Dendritic cell treated with granulocyte-macrophage colony-stimulating factor and Interleukin-4, amounts not matched to agents 40 ng/mL and 50 ng/mL, for 4 days (primary cell): Measurements from ENCODE around the gene GNG4.
"Not testable (repeated sequence)": the region's sequence is repeated elsewhere in the genome, so short reads cannot be mapped to it uniquely, and the experiment has no call there.

ENCODE experiments used
- H3K27ac Mint-ChIP-seq: one replicate; pipeline ENCODE4 v1.8.0; 2022; ENCODE audit warnings: mild to moderate bottlenecking, mixed read lengths
- H3K27me3 Mint-ChIP-seq: one replicate; pipeline ENCODE4 v1.8.0; 2022; ENCODE audit warnings: mild to moderate bottlenecking, mixed read lengths
- H3K36me3 Mint-ChIP-seq: one replicate; pipeline ENCODE4 v1.8.0; 2022; ENCODE audit warnings: low read depth, mixed read lengths
- H3K4me1 Mint-ChIP-seq: one replicate; pipeline ENCODE4 v1.8.0; 2022; ENCODE audit warnings: low read depth, mixed read lengths
- H3K4me3 Mint-ChIP-seq: one replicate; pipeline ENCODE4 v1.8.0; 2022; ENCODE audit warnings: mild to moderate bottlenecking, moderate library complexity, mixed read lengths
- H3K9me3 Mint-ChIP-seq: one replicate; pipeline ENCODE4 v1.8.0; 2022; ENCODE audit warnings: mixed read lengths
- intact Hi-C: fragments of 100-400 bp; cut with micrococcal nuclease; formaldehyde crosslinking; loops from one replicate; pipeline ENCODE4 v1.15.0; 2022

Gene GNG4

DNA sequence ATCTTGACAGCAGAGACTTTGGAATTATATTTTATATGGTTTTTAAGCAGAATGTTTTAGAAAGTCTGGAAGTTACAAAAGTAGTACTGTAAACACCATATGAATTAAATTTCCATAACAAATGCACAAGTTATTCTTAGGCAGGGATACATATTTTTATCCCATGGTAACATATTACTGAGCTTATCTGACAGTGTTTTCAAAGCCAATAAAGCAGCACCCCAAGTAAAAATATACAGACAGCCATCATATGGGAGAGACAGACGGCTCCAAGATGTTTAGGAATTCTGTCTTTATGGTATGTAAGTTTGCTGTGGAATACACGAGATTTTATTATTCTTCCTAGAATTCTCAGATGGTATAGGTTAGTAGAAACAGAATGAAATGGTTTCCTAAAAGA is 12.0 kb upstream of the GNG4 start:
- intact Hi-C loops, result no loop called here
- no peak overlapping the region for H3K4me3 Mint-ChIP-seq
- H3K36me3 Mint-ChIP-seq, result peaks cover 59% of the 10 kb centered on the region
- H3K27ac Mint-ChIP-seq, result no peak overlapping the region
- H3K4me1 Mint-ChIP-seq, result no peaks in the 10 kb centered on the region
- no peaks in the 10 kb centered on the region for H3K9me3 Mint-ChIP-seq
- peaks cover 2% of the 10 kb centered on the region for H3K27me3 Mint-ChIP-seq

GRCh38 chr1:235659186-235659771 is 9.7 kb upstream of the GNG4 start:
- H3K27ac Mint-ChIP-seq, result no peak overlapping the region
- no peak overlapping the region for H3K4me3 Mint-ChIP-seq
- H3K27me3 Mint-ChIP-seq, result peaks cover 14% of the 10 kb centered on the region
- peaks cover 42% of the 10 kb centered on the region for H3K36me3 Mint-ChIP-seq
- no peaks in the 10 kb centered on the region for H3K4me1 Mint-ChIP-seq
- H3K9me3 Mint-ChIP-seq, result no peaks in the 10 kb centered on the region
- intact Hi-C loops, result no loop called here

GRCh38 chr1:235657747-235658526 is 8.4 kb upstream of the GNG4 start:
- Mint-ChIP-seq H3K4me1 (no peaks in the 10 kb centered on the region), H3K27ac (no peak overlapping the region), H3K36me3 (peaks cover 30% of the 10 kb centered on the region), H3K9me3 (no peaks in the 10 kb centered on the region), H3K4me3 (no peak overlapping the region), H3K27me3 (peaks cover 27% of the 10 kb centered on the region)
- intact Hi-C loops, result no loop called here

GRCh38 chr1:235657269-235657668 is 7.7 kb upstream of the GNG4 start:
- no peak overlapping the region for H3K4me3 Mint-ChIP-seq
- peaks cover 24% of the 10 kb centered on the region for H3K36me3 Mint-ChIP-seq
- H3K27me3 Mint-ChIP-seq, result peaks cover 33% of the 10 kb centered on the region
- H3K9me3 Mint-ChIP-seq, result no peaks in the 10 kb centered on the region
- no peak overlapping the region for H3K27ac Mint-ChIP-seq
- intact Hi-C loops, result no loop called here
- H3K4me1 Mint-ChIP-seq, result no peaks in the 10 kb centered on the region

DNA sequence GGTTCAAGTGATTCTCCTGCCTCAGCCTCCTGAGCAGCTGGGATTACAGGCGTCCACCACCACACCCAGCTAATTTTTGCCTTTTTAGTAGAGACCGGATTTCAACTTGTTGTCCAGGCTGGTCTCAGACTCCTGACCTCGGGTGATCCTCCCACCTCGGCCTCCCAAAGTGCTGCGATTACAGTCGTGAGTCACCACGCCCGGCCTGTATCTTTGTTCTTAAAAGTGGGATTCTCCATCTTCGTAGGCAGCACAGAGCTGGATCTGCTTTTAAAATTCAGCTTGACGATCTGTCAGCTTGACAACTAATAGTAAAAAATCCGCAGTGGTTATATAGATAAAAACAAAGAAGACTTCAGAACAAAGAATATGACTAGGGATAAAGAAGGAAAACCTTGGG is 2.8 kb upstream of the GNG4 start:
- no peaks in the 10 kb centered on the region for H3K36me3 Mint-ChIP-seq
- no peak overlapping the region for H3K27ac Mint-ChIP-seq
- H3K4me3 Mint-ChIP-seq, result no peak overlapping the region
- no peaks in the 10 kb centered on the region for H3K9me3 Mint-ChIP-seq
- intact Hi-C loops, result no loop called here
- peaks cover 18% of the 10 kb centered on the region for H3K4me1 Mint-ChIP-seq
- peaks cover 72% of the 10 kb centered on the region for H3K27me3 Mint-ChIP-seq

DNA sequence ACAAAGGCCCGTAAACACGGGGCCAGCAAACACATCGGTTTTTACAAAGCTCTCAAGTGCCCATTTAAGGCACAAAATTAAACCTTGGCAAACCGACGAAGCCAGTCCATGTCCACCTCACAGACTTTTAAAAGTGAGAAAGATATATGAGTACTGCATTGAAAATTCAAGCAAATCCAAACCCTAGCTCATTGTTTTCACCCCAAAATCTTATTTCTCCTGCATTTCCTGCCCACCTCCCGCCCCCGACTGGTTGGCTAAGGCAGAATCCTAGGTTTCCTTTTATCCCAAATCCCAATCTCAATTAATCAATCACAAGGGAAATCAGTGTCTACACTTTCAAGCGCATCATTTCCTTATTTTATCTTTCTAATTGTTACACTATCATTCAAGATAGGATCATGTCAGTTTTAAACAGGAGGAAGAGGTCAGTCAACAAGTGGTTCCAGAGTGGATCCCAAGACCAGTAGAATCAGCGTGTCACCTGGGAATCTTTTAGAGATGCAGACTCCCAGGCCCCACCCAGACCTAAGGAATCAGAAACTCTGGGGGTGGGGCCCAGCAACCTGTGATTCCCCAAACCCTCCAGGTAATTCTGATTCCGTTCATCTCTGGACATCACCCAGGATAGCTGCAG is 1.7 kb upstream of the GNG4 start:
- Mint-ChIP-seq H3K4me1 (peaks cover 18% of the 10 kb centered on the region), H3K9me3 (no peaks in the 10 kb centered on the region), H3K4me3 (no peak overlapping the region), H3K27me3 (peaks cover 79% of the 10 kb centered on the region), H3K27ac (no peak overlapping the region), H3K36me3 (no peaks in the 10 kb centered on the region)
- intact Hi-C loops, result no loop called here

- Mint-ChIP-seq H3K36me3 (no peaks in the 10 kb centered on the region), H3K27me3 (peaks cover 83% of the 10 kb centered on the region), H3K4me3 (peak overlapping the region; percentile 47), H3K27ac (no peak overlapping the region), H3K9me3 (no peaks in the 10 kb centered on the region), H3K4me1 (peaks cover 18% of the 10 kb centered on the region)
- intact Hi-C loops, result no loop called here
These were observed 971 bp upstream of the GNG4 start for GRCh38 chr1:235650341-235651169.

DNA sequence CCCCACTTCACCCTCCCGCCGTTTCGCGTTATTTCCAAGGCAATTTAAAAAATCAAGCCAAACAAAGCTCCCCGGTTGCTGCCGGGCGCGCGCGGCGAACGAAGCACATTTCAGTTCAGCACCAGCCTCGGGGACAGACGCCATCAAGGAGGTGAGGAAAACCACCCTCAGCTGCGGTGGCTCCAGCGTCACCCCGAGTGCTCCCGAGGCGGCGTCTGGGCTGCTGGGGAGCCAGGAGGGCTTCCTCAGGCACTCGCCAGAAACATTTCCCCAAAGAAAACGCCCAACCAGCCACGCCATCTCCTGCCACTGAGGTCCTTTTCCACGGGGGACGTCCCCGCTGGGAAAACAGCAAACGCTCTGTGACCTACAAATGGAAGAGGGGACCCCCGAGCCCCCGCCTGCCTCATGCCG is 623 bp downstream of the GNG4 start:
- H3K36me3 Mint-ChIP-seq, result no peaks in the 10 kb centered on the region
- H3K4me1 Mint-ChIP-seq, result peaks cover 18% of the 10 kb centered on the region
- H3K4me3 Mint-ChIP-seq, result peak overlapping the region; percentile 74
- peaks cover 84% of the 10 kb centered on the region for H3K27me3 Mint-ChIP-seq
- no peak overlapping the region for H3K27ac Mint-ChIP-seq
- no peaks in the 10 kb centered on the region for H3K9me3 Mint-ChIP-seq
- intact Hi-C loops, result no loop called here

- no peaks in the 10 kb centered on the region for H3K36me3 Mint-ChIP-seq
- H3K27me3 Mint-ChIP-seq, result peaks cover 84% of the 10 kb centered on the region
- peak overlapping the region; percentile 74 for H3K4me3 Mint-ChIP-seq
- H3K27ac Mint-ChIP-seq, result no peak overlapping the region
- H3K9me3 Mint-ChIP-seq, result no peaks in the 10 kb centered on the region
- intact Hi-C loops, result no loop called here
- peaks cover 18% of the 10 kb centered on the region for H3K4me1 Mint-ChIP-seq
These were observed 1.1 kb downstream of the GNG4 start for GRCh38 chr1:235648407-235648907.

- H3K36me3 Mint-ChIP-seq, H3K9me3 Mint-ChIP-seq, H3K4me3 Mint-ChIP-seq, intact Hi-C loops, H3K27ac Mint-ChIP-seq: not testable (repeated sequence)
- Mint-ChIP-seq H3K4me1 (peaks cover 27% of the 10 kb centered on the region), H3K27me3 (peaks cover 84% of the 10 kb centered on the region)
These were observed 2.0 kb downstream of the GNG4 start for GRCh38 chr1:235647537-235647936.

- Mint-ChIP-seq H3K36me3 (no peaks in the 10 kb centered on the region), H3K27me3 (peaks cover 82% of the 10 kb centered on the region), H3K4me3 (no peak overlapping the region), H3K27ac (no peak overlapping the region), H3K9me3 (no peaks in the 10 kb centered on the region), H3K4me1 (peaks cover 34% of the 10 kb centered on the region)
- intact Hi-C loops, result no loop called here
These were observed 3.1 kb downstream of the GNG4 start for GRCh38 chr1:235646463-235646862.

- no peaks in the 10 kb centered on the region for H3K9me3 Mint-ChIP-seq
- H3K36me3 Mint-ChIP-seq, result no peaks in the 10 kb centered on the region
- H3K4me1 Mint-ChIP-seq, result peaks cover 25% of the 10 kb centered on the region
- intact Hi-C loops, result no loop called here
- H3K27ac Mint-ChIP-seq, result no peak overlapping the region
- peaks cover 74% of the 10 kb centered on the region for H3K27me3 Mint-ChIP-seq
- no peak overlapping the region for H3K4me3 Mint-ChIP-seq
These were observed 4.8 kb downstream of the GNG4 start for GRCh38 chr1:235644693-235645305.

GRCh38 chr1:235643837-235644692 is 5.5 kb downstream of the GNG4 start:
- Mint-ChIP-seq H3K27ac (no peak overlapping the region), H3K4me3 (no peak overlapping the region), H3K36me3 (no peaks in the 10 kb centered on the region), H3K4me1 (peaks cover 25% of the 10 kb centered on the region), H3K27me3 (peaks cover 74% of the 10 kb centered on the region), H3K9me3 (no peaks in the 10 kb centered on the region)
- intact Hi-C loops, result no loop called here
